Measurements from ENCODE around the gene RGS17. TPM values are rescaled to one million over a fixed set of nuclear protein-coding genes. Genes with fewer than 3 reads are reported as not detected.
"Not testable (repeated sequence)": the region's sequence is repeated elsewhere in the genome, so short reads cannot be mapped to it uniquely, and the experiment has no call there.

Gene RGS17
- total and polyA plus RNA-seq, 4 experiments from 2014 or later = not detected

- H3K4me1 ChIP-seq (ENCODE audit: insufficient read depth, low read length) = no peaks in the 10 kb centered on the region
- H3K4me3 ChIP-seq (ENCODE audit: low read length in 2 of 2) = no peak overlapping the region
- H3K4me1 Mint-ChIP-seq = peaks cover 0 to 9% (median 5%) of the 10 kb centered on the region in 4 donors
- no peak overlapping the region for H3K27ac ChIP-seq (ENCODE audit: low read depth, low read length)
- H3K27ac Mint-ChIP-seq = no peak overlapping the region
- H3K27me3 Mint-ChIP-seq = peaks cover 3 to 5% of the 10 kb centered on the region in 2 donors
- no peaks in the 10 kb centered on the region for H3K36me3 ChIP-seq (ENCODE audit: insufficient read depth, low read length)
- no peaks in the 10 kb centered on the region for H3K36me3 Mint-ChIP-seq
- H3K9me3 Mint-ChIP-seq = no peaks in the 10 kb centered on the region
- ChIA-PET CTCF (ENCODE audit: partially characterized antibody) (no interaction called here), POLR2A (ENCODE audit: partially characterized antibody) (no interaction called here)
- intact Hi-C loops (cut with micrococcal nuclease) = no loop called here
- H3K4me3 Mint-ChIP-seq = no peak overlapping the region
- DNase-seq = no peak
- no peaks in the 10 kb centered on the region for H3K27me3 ChIP-seq (ENCODE audit: insufficient read depth, low read length)
- no peaks in the 10 kb centered on the region for H3K9me3 ChIP-seq (ENCODE audit: control insufficient read depth in 1 of 2, low read length in 2 of 2)
These were observed 7.8 kb upstream of the RGS17 start for GRCh38 chr6:153138930-153139329.

GRCh38 chr6:153135681-153136080, 4.6 kb upstream of the RGS17 start:
- peaks cover 6 to 19% (median 12%) of the 10 kb centered on the region in 4 donors for H3K4me1 Mint-ChIP-seq
- ChIA-PET POLR2A (ENCODE audit: partially characterized antibody) (no interaction called here), CTCF (ENCODE audit: partially characterized antibody) (interaction anchor here (1.4 kb wide), 1 partner anchor 10 kb away, joined by 3 read pairs; no protein-coding TSS in a partner anchor)
- DNase-seq = no peak
- no peaks in the 10 kb centered on the region for H3K4me1 ChIP-seq (ENCODE audit: insufficient read depth, low read length)
- H3K27ac Mint-ChIP-seq = no peak overlapping the region
- no peaks in the 10 kb centered on the region for H3K9me3 ChIP-seq (ENCODE audit: control insufficient read depth in 1 of 2, low read length in 2 of 2)
- no peaks in the 10 kb centered on the region for H3K27me3 ChIP-seq (ENCODE audit: insufficient read depth, low read length)
- H3K36me3 ChIP-seq (ENCODE audit: insufficient read depth, low read length) = no peaks in the 10 kb centered on the region
- H3K27me3 Mint-ChIP-seq = peaks cover 13 to 15% of the 10 kb centered on the region in 2 donors
- peak overlapping the region in 2 of 8 donors; percentile 39 to 53 for H3K4me3 Mint-ChIP-seq
- intact Hi-C loops (cut with micrococcal nuclease) = no loop called here
- H3K4me3 ChIP-seq (ENCODE audit: low read length in 2 of 2) = no peak overlapping the region
- peaks cover 0 to 3% of the 10 kb centered on the region in 2 donors for H3K36me3 Mint-ChIP-seq
- H3K9me3 Mint-ChIP-seq = peaks cover 0 to 4% (median 0%) of the 10 kb centered on the region in 8 donors
- H3K27ac ChIP-seq (ENCODE audit: low read depth, low read length) = no peak overlapping the region

DNA sequence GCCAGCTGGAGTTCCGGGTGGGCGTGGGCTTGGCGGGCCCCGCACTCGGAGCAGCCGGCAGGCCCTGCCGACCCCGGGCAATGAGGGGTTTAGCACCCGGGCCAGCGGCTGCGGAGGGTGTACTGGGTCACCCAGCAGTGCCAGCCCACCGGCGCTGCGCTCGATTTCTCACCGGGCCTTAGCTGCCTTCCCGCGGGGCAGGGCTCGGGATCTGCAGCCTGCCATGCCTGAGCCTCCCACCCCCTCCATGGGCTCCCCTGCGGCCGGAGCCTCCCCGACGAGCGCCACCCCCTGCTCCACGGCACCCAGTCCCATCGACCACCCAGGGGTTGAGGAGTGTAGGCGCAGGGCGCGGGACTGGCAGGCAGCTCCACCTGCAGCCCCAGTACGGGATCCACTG, 2.6 kb upstream of the RGS17 start:
- H3K4me3 Mint-ChIP-seq; POLR2A ChIA-PET (ENCODE audit: partially characterized antibody); H3K36me3 ChIP-seq (ENCODE audit: insufficient read depth, low read length); H3K9me3 Mint-ChIP-seq; H3K27ac ChIP-seq (ENCODE audit: low read depth, low read length); CTCF ChIA-PET (ENCODE audit: partially characterized antibody); H3K9me3 ChIP-seq (ENCODE audit: control insufficient read depth in 1 of 2, low read length in 2 of 2); intact Hi-C loops (cut with micrococcal nuclease); DNase-seq; H3K4me3 ChIP-seq (ENCODE audit: low read length in 2 of 2); H3K27me3 ChIP-seq (ENCODE audit: insufficient read depth, low read length); H3K27ac Mint-ChIP-seq; H3K36me3 Mint-ChIP-seq: not testable (repeated sequence)
- peaks cover 16% of the 10 kb centered on the region for H3K4me1 ChIP-seq (ENCODE audit: insufficient read depth, low read length)
- H3K4me1 Mint-ChIP-seq = peaks cover 14 to 29% (median 24%) of the 10 kb centered on the region in 4 donors
- H3K27me3 Mint-ChIP-seq = peaks cover 21 to 28% of the 10 kb centered on the region in 2 donors

GRCh38 chr6:153130515-153131036, 506 bp downstream of the RGS17 start:
- Histone ChIP-seq H3K27ac (ENCODE audit: low read depth, low read length) (no peak overlapping the region), H3K27me3 (ENCODE audit: insufficient read depth, low read length) (peaks cover 9% of the 10 kb centered on the region), H3K4me1 (ENCODE audit: insufficient read depth, low read length) (peaks cover 16% of the 10 kb centered on the region), H3K4me3 (ENCODE audit: low read length in 2 of 2) (peak overlapping the region in 1 of 2 donors; percentile 30), H3K36me3 (ENCODE audit: insufficient read depth, low read length) (no peaks in the 10 kb centered on the region), H3K9me3 (ENCODE audit: control insufficient read depth in 1 of 2, low read length in 2 of 2) (no peaks in the 10 kb centered on the region)
- Mint-ChIP-seq H3K27me3 (peaks cover 30% of the 10 kb centered on the region in 2 donors), H3K4me1 (peaks cover 14 to 27% (median 23%) of the 10 kb centered on the region in 4 donors), H3K9me3 (peaks cover 0 to 4% (median 0%) of the 10 kb centered on the region in 8 donors), H3K27ac (no peak overlapping the region), H3K36me3 (peaks cover 0 to 3% of the 10 kb centered on the region in 2 donors), H3K4me3 (peak overlapping the region; percentile 77 to 94 (median 85))
- ChIA-PET CTCF (ENCODE audit: partially characterized antibody) (no interaction called here), POLR2A (ENCODE audit: partially characterized antibody) (no interaction called here)
- intact Hi-C loops (cut with micrococcal nuclease) = no loop called here
- no peak for DNase-seq

DNA sequence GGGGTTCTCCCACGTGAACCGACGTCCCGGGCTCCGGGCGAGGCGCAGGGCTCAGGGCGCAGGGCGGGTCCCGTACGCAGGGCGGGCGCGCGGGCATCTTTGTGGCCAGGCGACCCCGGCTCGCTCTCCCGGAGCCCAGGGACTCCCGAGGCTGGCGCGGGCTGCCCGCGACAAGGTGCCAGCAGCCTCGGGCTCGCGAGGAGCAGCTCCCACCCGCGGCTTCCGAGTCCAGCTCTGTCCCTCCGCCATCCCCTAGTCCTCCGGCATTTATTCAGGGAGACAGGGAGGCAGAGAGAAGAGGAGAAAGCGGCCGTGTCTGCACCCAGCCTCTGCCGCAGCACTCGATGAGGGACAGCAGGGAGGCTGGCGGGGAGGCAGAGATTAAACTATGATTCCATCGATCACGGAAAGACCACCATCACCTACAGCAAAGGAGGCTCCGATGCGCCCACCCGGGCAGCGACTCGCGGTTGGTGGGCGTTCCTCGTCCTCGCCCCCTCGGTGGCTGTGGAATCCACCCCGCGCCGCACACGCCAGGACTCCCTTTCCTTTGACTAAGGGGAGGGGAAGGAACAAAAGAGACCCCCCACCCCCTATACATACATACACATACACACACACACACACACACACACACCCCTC, 1.1 kb downstream of the RGS17 start:
- peak overlapping the region; percentile 77 to 94 (median 84) for H3K4me3 Mint-ChIP-seq
- intact Hi-C loops (cut with micrococcal nuclease) = no loop called here
- ChIA-PET POLR2A (ENCODE audit: partially characterized antibody) (no interaction called here), CTCF (ENCODE audit: partially characterized antibody) (no interaction called here)
- Histone ChIP-seq H3K4me3 (ENCODE audit: low read length in 2 of 2) (peak overlapping the region in 1 of 2 donors; percentile 30), H3K36me3 (ENCODE audit: insufficient read depth, low read length) (no peaks in the 10 kb centered on the region), H3K27ac (ENCODE audit: low read depth, low read length) (no peak overlapping the region), H3K4me1 (ENCODE audit: insufficient read depth, low read length) (peaks cover 16% of the 10 kb centered on the region), H3K9me3 (ENCODE audit: control insufficient read depth in 1 of 2, low read length in 2 of 2) (no peaks in the 10 kb centered on the region), H3K27me3 (ENCODE audit: insufficient read depth, low read length) (peaks cover 9% of the 10 kb centered on the region)
- H3K27me3 Mint-ChIP-seq = peaks cover 26 to 28% of the 10 kb centered on the region in 2 donors
- no peak for DNase-seq
- H3K27ac Mint-ChIP-seq = no peak overlapping the region
- H3K36me3 Mint-ChIP-seq = peaks cover 0 to 3% of the 10 kb centered on the region in 2 donors
- H3K9me3 Mint-ChIP-seq = peaks cover 0 to 4% (median 0%) of the 10 kb centered on the region in 8 donors
- H3K4me1 Mint-ChIP-seq = peaks cover 14 to 27% (median 18%) of the 10 kb centered on the region in 4 donors

- CTCF ChIA-PET (ENCODE audit: partially characterized antibody) = interaction anchor here (1.0 kb wide), 1 partner anchor 10 kb away, joined by 3 read pairs; no protein-coding TSS in a partner anchor
- peaks cover 0 to 3% (median 0%) of the 10 kb centered on the region in 8 donors for H3K9me3 Mint-ChIP-seq
These were observed 4.9 kb downstream of the RGS17 start for GRCh38 chr6:153126218-153126617.

DNA sequence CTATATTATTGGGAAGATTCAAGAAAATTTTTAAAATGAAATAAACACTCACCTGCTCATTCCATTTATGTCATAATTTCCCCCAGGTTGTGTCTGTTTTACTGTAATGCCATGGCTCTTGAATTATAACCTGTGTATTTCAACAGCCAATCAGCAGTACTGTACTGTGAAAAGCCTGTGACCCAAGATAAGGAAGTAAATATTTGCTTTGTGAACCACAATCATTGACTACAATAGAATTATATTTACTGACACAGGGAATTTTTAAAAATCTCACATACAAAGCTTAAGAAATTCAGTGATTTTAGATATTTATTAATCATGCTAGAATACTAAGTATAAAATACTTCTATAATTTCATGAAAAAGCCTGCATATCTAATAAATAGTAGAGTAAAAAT, 6.0 kb downstream of the RGS17 start:
- intact Hi-C loops (cut with micrococcal nuclease) = no loop called here
- Mint-ChIP-seq H3K4me1 (peaks cover 5 to 9% (median 7%) of the 10 kb centered on the region in 4 donors), H3K27me3 (peaks cover 15 to 19% of the 10 kb centered on the region in 2 donors), H3K4me3 (no peak overlapping the region), H3K36me3 (no peaks in the 10 kb centered on the region), H3K9me3 (peaks cover 0 to 3% (median 0%) of the 10 kb centered on the region in 8 donors), H3K27ac (no peak overlapping the region)
- ChIA-PET CTCF (ENCODE audit: partially characterized antibody) (no interaction called here), POLR2A (ENCODE audit: partially characterized antibody) (no interaction called here)
- Histone ChIP-seq H3K36me3 (ENCODE audit: insufficient read depth, low read length) (no peaks in the 10 kb centered on the region), H3K4me3 (ENCODE audit: low read length in 2 of 2) (no peak overlapping the region), H3K27me3 (ENCODE audit: insufficient read depth, low read length) (peaks cover 9% of the 10 kb centered on the region), H3K4me1 (ENCODE audit: insufficient read depth, low read length) (peaks cover 10% of the 10 kb centered on the region), H3K9me3 (ENCODE audit: control insufficient read depth in 1 of 2, low read length in 2 of 2) (no peaks in the 10 kb centered on the region), H3K27ac (ENCODE audit: low read depth, low read length) (no peak overlapping the region)
- DNase-seq = no peak

More at GRCh38 chr6:153126218-153126617, 4.9 kb downstream of the RGS17 start:
- Histone ChIP-seq H3K27ac (ENCODE audit: low read depth, low read length) (no peak overlapping the region), H3K36me3 (ENCODE audit: insufficient read depth, low read length) (no peaks in the 10 kb centered on the region), H3K4me1 (ENCODE audit: insufficient read depth, low read length) (peaks cover 16% of the 10 kb centered on the region), H3K4me3 (ENCODE audit: low read length in 2 of 2) (no peak overlapping the region), H3K9me3 (ENCODE audit: control insufficient read depth in 1 of 2, low read length in 2 of 2) (no peaks in the 10 kb centered on the region), H3K27me3 (ENCODE audit: insufficient read depth, low read length) (peaks cover 9% of the 10 kb centered on the region)
- POLR2A ChIA-PET (ENCODE audit: partially characterized antibody) = no interaction called here
- no peak for DNase-seq
- Mint-ChIP-seq H3K4me3 (no peak overlapping the region), H3K27ac (no peak overlapping the region), H3K27me3 (peaks cover 18 to 22% of the 10 kb centered on the region in 2 donors), H3K4me1 (peaks cover 10 to 14% (median 10%) of the 10 kb centered on the region in 4 donors), H3K36me3 (no peaks in the 10 kb centered on the region)
- intact Hi-C loops (cut with micrococcal nuclease) = no loop called here

Data from CD4-positive, alpha-beta memory T cell (primary cell).